ENCODE measurements around the gene HORMAD2. TPM values are rescaled to one million over a fixed set of nuclear protein-coding genes. Genes with fewer than 3 reads are reported as not detected.
A peak's percentile ranks its signal among the peaks of the same experiment; 100 is the strongest.

The HORMAD2 gene
- total RNA-seq, 2 donors from 2014 or later = not detected

DNA sequence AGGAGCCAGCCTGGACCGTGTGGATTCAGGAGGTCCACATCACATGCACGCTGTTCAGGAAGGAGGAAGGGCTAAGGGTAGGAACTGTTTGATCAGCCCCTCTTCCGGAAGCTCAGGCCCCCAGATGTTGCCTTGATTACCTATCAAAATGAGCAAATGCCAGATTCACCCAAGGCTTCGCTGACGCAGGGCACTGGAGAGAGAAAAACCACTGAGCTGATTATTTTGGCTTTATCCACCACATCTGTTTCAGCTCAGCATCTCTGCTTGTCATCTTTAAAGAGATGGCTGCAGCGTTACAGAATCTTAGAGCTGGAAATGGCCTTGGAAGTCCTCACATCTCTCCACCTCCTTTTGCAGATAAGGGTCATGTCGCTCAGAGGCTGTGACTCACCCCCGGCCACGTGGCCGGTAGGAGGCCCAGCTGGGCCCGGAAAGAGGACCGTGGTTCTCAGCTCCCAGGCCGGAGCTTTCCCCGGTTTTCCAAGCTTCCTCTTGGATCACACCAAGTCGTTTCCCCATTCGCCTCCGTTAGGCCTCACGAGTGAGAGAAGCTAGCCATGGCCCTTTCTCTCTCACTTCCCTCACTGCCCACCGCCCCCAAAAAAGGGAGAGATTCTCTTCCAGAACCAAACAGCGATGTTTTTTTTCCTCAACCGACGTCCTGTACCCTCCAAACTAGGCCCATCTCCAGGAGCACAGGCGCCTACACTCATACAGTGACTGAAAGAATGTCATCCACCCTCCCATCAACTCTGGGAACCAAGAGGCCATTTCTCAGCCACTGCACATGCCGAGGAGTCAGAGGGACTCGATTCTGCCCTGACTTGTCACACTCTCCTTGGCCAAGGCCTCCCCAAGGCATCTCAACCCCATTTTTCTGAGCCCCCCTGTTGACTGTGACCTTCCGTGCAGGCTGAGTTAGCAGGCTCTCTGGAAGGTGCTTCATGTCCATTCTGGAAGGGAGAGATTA, 128.7 kb downstream of the HORMAD2 start:
- ATAC-seq (ENCODE audit: insufficient number of reproducible peaks, low FRiP score, low read depth) (peak; percentile 35), DNase-seq (ENCODE audit: low spot score) (peak; percentile 65)
- no peaks in the 10 kb centered on the region for H3K27me3 ChIP-seq (replicated peaks; ENCODE audit: insufficient read depth)
- peaks cover 7 to 29% of the 10 kb centered on the region in 2 donors for H3K4me1 ChIP-seq (ENCODE audit: control insufficient read depth in 1 of 2, low read depth in 2 of 2)
- H3K36me3 ChIP-seq = no peaks in the 10 kb centered on the region
- TF ChIP-seq CTCF (IDR thresholded peaks at IDR 0.05) = no peak
- no peaks in the 10 kb centered on the region for H3K9me3 ChIP-seq
- no peak overlapping the region for H3K4me3 ChIP-seq
- H3K27ac ChIP-seq = peak overlapping the region; percentile 45 to 64

DNA sequence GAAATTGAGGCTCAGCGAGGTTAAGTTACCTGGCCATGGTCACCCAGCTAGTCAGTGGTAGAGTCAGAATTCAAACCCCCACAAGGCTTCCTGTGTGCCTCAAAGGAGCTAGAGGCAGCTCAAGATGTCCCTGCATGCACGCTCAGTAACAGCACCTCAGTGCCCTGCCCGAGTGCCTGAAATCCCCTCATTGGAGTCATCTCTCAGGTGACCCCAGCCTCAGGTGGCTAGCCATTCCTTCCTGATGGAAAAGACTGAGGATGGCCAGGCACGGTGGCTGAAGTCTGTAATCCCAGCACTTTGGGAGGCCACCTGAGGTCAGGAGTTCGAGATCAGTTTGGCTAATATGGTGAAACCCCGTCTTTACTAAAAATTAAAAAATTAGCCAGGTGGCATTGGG, 129.4 kb downstream of the HORMAD2 start:
- TF ChIP-seq CTCF (IDR thresholded peaks at IDR 0.05) = no peak
- no peak overlapping the region for H3K4me3 ChIP-seq
- DNase-seq (ENCODE audit: low spot score) = no peak
- no peaks in the 10 kb centered on the region for H3K27me3 ChIP-seq (replicated peaks; ENCODE audit: insufficient read depth)
- no peaks in the 10 kb centered on the region for H3K9me3 ChIP-seq
- H3K4me1 ChIP-seq (ENCODE audit: control insufficient read depth in 1 of 2, low read depth in 2 of 2) = peaks cover 7 to 29% of the 10 kb centered on the region in 2 donors
- no peak for ATAC-seq (ENCODE audit: insufficient number of reproducible peaks, low FRiP score, low read depth)
- no peaks in the 10 kb centered on the region for H3K36me3 ChIP-seq
- H3K27ac ChIP-seq = peak overlapping the region in 1 of 2 donors; percentile 45

DNA sequence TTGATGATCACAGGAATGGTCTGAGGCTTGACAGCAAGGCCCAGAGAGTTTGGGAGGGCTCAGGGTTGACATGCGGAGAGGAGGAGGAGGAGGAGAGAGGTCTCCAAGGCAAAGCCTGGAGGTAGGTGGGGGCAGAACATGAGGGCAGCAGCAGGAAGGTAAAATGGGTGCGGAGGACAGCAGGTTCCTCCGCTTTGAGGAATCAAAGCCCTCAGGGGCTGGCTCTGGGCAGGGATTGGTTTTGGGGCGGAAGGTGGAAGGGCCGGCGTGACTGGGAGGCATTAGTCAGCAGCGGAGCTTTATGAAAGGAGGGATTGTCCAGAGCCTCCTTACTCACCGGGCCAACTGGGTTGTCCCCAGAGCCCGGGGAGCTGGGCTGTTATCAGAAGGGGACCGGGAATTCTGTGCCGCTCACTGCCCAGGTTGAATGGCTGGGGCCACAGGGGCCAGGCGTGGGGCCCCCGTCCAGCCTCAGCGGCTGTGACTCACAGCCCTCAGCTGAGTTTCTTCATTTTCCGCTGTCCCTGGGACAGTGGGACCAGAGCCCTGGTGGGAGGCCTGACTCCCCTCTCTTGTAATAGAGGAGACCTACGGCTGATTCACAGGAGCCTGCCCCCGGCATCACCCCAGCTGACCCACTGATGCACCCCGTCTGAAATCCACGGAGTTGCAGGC, 130.1 kb downstream of the HORMAD2 start:
- no peak for TF ChIP-seq CTCF (IDR thresholded peaks at IDR 0.05)
- Histone ChIP-seq H3K9me3 (no peaks in the 10 kb centered on the region), H3K27me3 (replicated peaks; ENCODE audit: insufficient read depth) (no peaks in the 10 kb centered on the region), H3K27ac (no peak overlapping the region), H3K36me3 (no peaks in the 10 kb centered on the region), H3K4me3 (no peak overlapping the region), H3K4me1 (ENCODE audit: control insufficient read depth in 1 of 2, low read depth in 2 of 2) (peaks cover 7 to 25% of the 10 kb centered on the region in 2 donors)
- ATAC-seq (ENCODE audit: insufficient number of reproducible peaks, low FRiP score, low read depth) (no peak), DNase-seq (ENCODE audit: low spot score) (no peak)

GRCh38 chr22:30211124-30211820, 131.0 kb downstream of the HORMAD2 start:
- H3K9me3 ChIP-seq = no peaks in the 10 kb centered on the region
- ATAC-seq (ENCODE audit: insufficient number of reproducible peaks, low FRiP score, low read depth) (no peak), DNase-seq (ENCODE audit: low spot score) (no peak)
- H3K27me3 ChIP-seq (replicated peaks; ENCODE audit: insufficient read depth) = no peaks in the 10 kb centered on the region
- TF ChIP-seq CTCF (IDR thresholded peaks at IDR 0.05) = no peak
- H3K36me3 ChIP-seq = no peaks in the 10 kb centered on the region
- H3K27ac ChIP-seq = no peak overlapping the region
- H3K4me3 ChIP-seq = no peak overlapping the region
- H3K4me1 ChIP-seq (ENCODE audit: control insufficient read depth in 1 of 2, low read depth in 2 of 2) = peaks cover 7 to 20% of the 10 kb centered on the region in 2 donors

All from thoracic aorta (tissue), 2 donors.